ENCODE results near the gene TAF4. TPM values are rescaled to one million over a fixed set of nuclear protein-coding genes. Genes with fewer than 3 reads are reported as not detected.

TAF4 gene, protein sequence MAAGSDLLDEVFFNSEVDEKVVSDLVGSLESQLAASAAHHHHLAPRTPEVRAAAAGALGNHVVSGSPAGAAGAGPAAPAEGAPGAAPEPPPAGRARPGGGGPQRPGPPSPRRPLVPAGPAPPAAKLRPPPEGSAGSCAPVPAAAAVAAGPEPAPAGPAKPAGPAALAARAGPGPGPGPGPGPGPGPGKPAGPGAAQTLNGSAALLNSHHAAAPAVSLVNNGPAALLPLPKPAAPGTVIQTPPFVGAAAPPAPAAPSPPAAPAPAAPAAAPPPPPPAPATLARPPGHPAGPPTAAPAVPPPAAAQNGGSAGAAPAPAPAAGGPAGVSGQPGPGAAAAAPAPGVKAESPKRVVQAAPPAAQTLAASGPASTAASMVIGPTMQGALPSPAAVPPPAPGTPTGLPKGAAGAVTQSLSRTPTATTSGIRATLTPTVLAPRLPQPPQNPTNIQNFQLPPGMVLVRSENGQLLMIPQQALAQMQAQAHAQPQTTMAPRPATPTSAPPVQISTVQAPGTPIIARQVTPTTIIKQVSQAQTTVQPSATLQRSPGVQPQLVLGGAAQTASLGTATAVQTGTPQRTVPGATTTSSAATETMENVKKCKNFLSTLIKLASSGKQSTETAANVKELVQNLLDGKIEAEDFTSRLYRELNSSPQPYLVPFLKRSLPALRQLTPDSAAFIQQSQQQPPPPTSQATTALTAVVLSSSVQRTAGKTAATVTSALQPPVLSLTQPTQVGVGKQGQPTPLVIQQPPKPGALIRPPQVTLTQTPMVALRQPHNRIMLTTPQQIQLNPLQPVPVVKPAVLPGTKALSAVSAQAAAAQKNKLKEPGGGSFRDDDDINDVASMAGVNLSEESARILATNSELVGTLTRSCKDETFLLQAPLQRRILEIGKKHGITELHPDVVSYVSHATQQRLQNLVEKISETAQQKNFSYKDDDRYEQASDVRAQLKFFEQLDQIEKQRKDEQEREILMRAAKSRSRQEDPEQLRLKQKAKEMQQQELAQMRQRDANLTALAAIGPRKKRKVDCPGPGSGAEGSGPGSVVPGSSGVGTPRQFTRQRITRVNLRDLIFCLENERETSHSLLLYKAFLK
- total RNA-seq: 2.3 and 2.7 TPM in 2 replicates

DNA sequence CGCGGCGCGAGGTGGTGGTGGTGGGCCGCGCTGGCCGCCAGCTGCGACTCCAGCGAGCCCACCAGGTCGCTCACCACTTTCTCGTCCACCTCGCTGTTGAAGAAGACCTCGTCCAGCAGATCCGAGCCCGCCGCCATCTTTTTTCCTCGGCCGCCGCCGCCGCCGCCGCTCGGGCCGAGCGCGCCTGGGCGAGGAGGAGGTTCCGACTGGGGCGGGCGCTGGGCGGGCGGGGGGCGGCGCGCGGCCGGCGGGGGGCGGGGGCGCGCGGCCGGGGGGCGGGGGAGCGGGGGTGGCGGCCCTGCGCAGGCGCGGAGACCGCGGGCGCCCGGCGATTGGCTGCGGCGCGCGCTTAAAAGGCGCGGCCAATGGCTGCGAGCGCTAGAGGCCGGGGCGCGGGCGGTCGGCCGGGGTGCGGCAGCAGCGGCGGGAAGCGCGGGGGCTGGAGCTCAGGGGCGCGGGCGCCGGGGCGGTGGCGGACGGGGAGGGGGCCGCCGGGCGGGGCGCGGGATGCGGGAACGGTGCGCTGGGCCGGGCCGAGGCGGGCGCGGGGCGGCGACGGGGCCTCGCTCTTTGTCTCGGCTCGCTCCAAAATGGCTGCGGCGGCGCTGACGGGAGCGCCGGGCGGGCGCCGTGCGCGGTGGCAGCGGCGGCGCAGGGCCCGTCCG, at the start of gene TAF4:
Gene TAF4 (minus strand): TSS at position 208 of the 665 bp plus-strand sequence. CDS start 71 bp downstream, at position 137.

Other genes starting within 250 kb of the TAF4 start
- 42.2 and 45.1 TPM in 2 replicates for gene LSM14B, start 56.6 kb upstream of the TAF4 start, total RNA-seq
- 244 and 526 TPM in 2 replicates for gene PSMA7, start 77.5 kb upstream of the TAF4 start, total RNA-seq
- 10.1 and 11.3 TPM in 2 replicates for gene SS18L1, start 77.9 kb upstream of the TAF4 start, total RNA-seq
- gene MTG2, start 117.1 kb upstream of the TAF4 start, total RNA-seq: 14.1 and 19.9 TPM in 2 replicates
- gene HRH3, start 154.4 kb upstream of the TAF4 start, total RNA-seq: not detected in 2 replicates
- 25.9 and 31.9 TPM in 2 replicates for gene OSBPL2, start 172.6 kb upstream of the TAF4 start, total RNA-seq
- 82.3 and 123 TPM in 2 replicates for gene ADRM1, start 237.1 kb upstream of the TAF4 start, total RNA-seq

All from regular cardiac myocyte (primary cell).